ENCODE results near the gene CORO7.

CORO7 gene

DNA sequence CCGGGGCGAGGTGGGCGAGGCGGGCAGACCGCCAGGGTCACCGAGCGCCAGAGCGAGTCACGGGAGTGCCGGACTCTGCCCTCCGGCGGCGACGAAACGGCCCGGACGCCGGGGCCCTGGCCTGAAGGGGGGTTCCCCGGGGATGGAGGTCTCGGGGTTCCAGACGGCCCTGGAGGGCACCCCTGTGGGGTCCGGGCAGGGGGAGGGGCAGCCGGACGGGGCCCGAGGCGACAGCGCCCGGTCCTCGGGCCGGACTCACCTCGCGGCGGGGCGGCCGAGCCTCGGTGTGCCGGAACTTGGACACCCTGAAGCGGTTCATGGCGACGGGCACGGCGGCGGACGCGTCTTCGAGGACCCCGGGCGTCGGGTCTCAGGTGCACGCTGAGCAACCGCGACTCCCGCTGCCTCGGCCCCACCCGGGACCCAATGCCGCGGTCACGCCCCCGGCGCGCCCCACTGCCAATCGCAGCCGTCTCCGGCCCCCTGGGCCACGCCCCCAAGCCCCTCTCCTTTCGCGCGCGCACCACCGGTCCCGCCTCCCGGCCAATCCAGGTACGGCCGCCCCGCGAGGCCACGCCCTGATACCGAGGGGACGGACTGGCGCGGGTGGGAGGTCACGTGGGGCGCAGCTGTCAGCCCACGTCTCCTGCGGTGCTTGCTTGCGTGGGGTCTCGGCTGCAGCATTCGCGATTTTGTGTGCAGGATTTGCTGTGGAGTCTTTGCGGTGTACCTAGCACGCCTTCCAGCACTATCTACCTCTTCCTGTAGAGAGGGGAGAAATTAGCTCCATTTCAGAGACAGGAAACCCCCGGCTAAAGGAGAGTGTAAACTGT lies at the start of gene CORO7:
TSS of gene CORO7 (minus strand) at position 397 of the 833 bp plus-strand sequence. CDS start at position 319, 78 bp downstream.
- TF ChIP-seq ZNF274 (IDR thresholded peaks at IDR 0.05; ENCODE audit: low read depth, low read length), result no peak

DNA sequence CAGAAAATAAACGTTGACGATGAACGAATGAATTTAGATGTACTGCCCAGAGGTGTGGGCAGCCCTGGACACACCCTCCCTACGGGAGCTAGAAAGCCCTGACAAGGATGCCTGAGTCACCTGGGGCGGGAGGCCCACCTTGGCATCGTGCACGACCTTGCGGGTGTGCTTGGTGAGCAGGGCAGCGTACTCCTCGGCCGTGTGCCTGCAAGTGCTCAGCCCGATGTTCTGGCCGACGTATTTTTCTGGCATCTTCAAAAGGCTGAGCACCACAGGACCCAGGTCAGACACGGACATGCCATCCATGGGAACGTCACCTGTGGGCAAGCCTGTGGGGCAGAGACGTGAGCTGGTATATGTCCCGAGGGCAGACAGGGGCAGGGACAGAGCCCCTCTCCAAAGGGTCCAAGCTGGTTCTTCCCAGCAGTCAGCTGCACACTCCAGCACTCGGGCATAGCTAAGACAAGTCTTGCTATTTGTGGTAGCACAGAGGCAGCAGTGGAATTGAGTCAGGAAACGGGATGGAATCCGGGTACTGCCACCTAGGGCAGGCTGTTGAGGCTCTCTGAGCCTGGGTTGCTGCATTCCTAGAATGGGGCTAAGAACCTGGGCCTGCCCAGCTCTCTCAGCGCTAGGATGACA lies 47.2 kb upstream of the CORO7 start:
- no peak overlapping the region for H3K4me3 ChIP-seq (ENCODE audit: low read length)
- TF ChIP-seq ZNF274 (IDR thresholded peaks at IDR 0.05; ENCODE audit: low read depth, low read length), result no peak

More for the DNA sequence above, at the start of gene CORO7:
- peak within 1 kb of the TSS; percentile 64 for H3K4me3 ChIP-seq (ENCODE audit: low read length)

DNA sequence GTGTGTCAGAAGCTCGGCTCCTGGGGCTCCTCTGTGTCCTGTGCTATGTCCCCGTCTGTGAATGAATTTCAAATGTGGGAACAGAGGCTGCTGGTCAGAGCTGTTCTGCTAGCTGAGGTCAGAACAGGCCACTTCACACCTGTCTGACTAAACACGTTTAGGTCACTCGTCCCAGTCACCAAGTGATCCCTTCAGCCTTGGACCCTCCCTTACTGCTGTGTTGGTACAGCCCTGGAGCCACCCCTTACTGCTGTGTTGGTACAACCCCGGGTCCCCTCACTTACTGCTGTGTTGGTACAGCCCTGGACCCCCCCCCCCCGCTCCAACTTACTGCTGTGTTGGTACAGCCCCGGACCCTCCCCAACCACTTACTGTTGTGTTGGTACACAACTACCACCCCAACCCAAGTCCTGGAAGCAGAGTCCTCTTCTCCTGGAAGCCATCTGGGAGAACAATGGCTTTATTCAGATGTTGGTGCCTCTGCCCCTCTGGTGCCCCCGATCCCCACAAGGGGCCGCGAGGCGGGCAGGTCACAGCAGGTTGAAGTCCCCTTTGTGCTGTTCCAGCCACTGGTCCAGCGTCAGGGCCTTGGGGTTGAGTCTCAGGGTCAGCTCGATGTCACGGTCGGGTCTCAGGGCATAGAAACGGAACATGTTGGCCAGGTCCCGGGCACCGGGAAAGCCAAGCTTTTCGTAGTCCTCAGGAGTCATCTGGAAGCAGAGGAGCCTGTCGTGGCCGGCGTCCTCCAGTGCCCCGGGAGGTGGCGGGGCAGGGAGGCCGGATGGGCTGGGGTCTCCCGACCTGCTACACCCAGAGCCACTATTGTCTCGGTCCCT lies 45.1 kb upstream of the CORO7 start:
- H3K4me3 ChIP-seq (ENCODE audit: low read length), result no peak overlapping the region

GRCh38 chr16:4460936-4461249 lies 44.5 kb upstream of the CORO7 start:
- TF ChIP-seq ZNF274 (IDR thresholded peaks at IDR 0.05; ENCODE audit: low read depth, low read length), result no peak
- no peak overlapping the region for H3K4me3 ChIP-seq (ENCODE audit: low read length)

More for the DNA sequence above, 45.1 kb upstream of the CORO7 start:
- no peak for TF ChIP-seq ZNF274 (IDR thresholded peaks at IDR 0.05; ENCODE audit: low read depth, low read length)

DNA sequence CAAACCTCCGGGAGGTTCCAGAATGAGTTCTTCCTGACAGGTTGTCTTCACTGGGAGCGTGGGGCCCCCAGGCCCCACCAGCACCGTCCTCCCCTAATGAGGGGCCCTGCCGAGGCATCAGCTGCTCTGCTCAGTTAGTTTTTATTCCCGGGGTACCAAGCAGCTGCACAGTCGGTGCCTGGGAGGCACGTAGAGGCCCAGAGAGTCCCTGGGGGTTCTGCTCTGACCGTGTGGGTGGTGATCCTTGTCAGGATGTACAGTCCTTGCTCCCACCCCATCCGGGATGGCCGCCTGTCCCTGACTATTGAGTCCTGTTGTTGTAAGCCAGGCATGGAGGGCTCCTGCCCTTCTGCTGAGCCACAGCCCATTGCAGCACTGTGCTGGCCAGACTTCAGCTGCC lies 39.6 kb upstream of the CORO7 start:
- H3K4me3 ChIP-seq (ENCODE audit: low read length), result no peak overlapping the region
- TF ChIP-seq ZNF274 (IDR thresholded peaks at IDR 0.05; ENCODE audit: low read depth, low read length), result no peak

GRCh38 chr16:4455081-4455480 lies 38.7 kb upstream of the CORO7 start:
- no peak overlapping the region for H3K4me3 ChIP-seq (ENCODE audit: low read length)
- no peak for TF ChIP-seq ZNF274 (IDR thresholded peaks at IDR 0.05; ENCODE audit: low read depth, low read length)

- TF ChIP-seq ZNF274 (IDR thresholded peaks at IDR 0.05; ENCODE audit: low read depth, low read length), result no peak
Measured at GRCh38 chr16:4454623-4455022, 38.2 kb upstream of the CORO7 start.

GRCh38 chr16:4452674-4453073 lies 36.3 kb upstream of the CORO7 start:
- no peak overlapping the region for H3K4me3 ChIP-seq (ENCODE audit: low read length)

More at GRCh38 chr16:4454623-4455022, 38.2 kb upstream of the CORO7 start:
- H3K4me3 ChIP-seq (ENCODE audit: low read length), result no peak overlapping the region

GRCh38 chr16:4450931-4451519 lies 34.6 kb upstream of the CORO7 start:
- TF ChIP-seq ZNF274 (IDR thresholded peaks at IDR 0.05; ENCODE audit: low read depth, low read length), result no peak

More at GRCh38 chr16:4452674-4453073, 36.3 kb upstream of the CORO7 start:
- TF ChIP-seq ZNF274 (IDR thresholded peaks at IDR 0.05; ENCODE audit: low read depth, low read length), result no peak

DNA sequence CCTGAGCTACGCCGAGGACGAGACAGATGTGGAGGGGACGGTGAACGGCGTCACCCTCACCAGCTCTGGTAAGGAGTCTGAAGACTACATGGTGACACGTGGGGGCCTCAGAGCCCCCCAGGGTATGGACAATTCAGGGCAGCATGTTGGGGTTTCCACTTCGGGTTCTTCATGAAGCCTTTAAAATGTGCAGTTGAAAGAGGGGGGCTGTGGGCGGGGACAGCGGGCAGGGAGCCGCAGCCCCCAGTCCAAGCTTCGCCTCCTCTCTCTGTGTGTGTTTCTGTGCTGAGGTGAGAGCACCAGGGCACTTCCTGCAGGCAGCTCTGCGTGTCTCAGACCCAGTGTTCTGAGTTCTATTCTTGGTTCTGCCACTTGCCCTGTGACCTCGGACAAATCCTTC lies 34.0 kb upstream of the CORO7 start:
- no peak for TF ChIP-seq ZNF274 (IDR thresholded peaks at IDR 0.05; ENCODE audit: low read depth, low read length)
- H3K4me3 ChIP-seq (ENCODE audit: low read length), result no peak overlapping the region

More at GRCh38 chr16:4450931-4451519, 34.6 kb upstream of the CORO7 start:
- H3K4me3 ChIP-seq (ENCODE audit: low read length), result no peak overlapping the region

DNA sequence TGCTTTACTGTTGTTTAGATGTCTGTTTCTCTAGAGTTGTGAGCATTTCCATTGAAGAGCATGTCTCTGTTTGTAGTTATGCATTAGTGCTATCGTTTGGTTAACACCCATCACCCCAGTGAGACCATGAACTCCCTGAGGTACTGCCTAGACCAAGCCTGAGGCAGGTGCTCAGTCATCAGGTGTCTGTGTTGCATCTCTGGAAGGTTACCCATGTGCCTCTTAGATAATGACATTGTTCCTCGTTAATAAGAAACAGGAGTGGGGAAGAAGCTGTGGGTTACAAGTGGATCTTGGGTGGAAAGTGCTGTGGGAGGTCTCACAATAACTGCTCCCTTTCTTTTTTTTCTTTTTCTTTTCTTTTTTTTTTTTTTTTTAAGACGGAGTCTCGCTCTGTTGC lies 27.6 kb upstream of the CORO7 start:
- no peak overlapping the region for H3K4me3 ChIP-seq (ENCODE audit: low read length)
- no peak for TF ChIP-seq ZNF274 (IDR thresholded peaks at IDR 0.05; ENCODE audit: low read depth, low read length)

- H3K4me3 ChIP-seq (ENCODE audit: low read length), result no peak overlapping the region
- no peak for TF ChIP-seq ZNF274 (IDR thresholded peaks at IDR 0.05; ENCODE audit: low read depth, low read length)
Measured at GRCh38 chr16:4443271-4443670, 26.9 kb upstream of the CORO7 start.

DNA sequence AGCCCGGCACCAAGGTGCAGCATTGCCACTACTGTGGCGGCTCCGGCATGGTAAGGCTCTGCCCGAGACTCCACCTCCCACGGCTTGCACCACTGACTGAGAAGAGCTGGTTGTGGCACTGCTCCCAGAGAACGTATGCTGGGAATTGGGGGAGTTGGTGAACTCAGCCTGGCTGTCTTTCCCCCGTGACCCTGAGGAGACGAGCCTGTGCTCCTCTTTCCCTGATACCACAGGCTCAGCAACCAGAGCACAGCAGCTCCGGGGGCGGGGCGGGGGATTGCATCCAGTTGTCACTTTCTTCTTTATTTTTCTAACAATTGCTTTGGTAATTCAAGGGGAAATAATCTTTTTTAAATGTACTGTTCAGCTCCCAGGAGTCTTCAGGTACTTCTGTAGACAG lies 26.0 kb upstream of the CORO7 start:
- H3K4me3 ChIP-seq (ENCODE audit: low read length), result no peak overlapping the region
- TF ChIP-seq ZNF274 (IDR thresholded peaks at IDR 0.05; ENCODE audit: low read depth, low read length), result no peak

GRCh38 chr16:4437366-4437765 lies 21.0 kb upstream of the CORO7 start:
- no peak for TF ChIP-seq ZNF274 (IDR thresholded peaks at IDR 0.05; ENCODE audit: low read depth, low read length)
- no peak overlapping the region for H3K4me3 ChIP-seq (ENCODE audit: low read length)
